GM12872 (cell line): ENCODE results near the gene TRPV3.
A peak's percentile ranks its signal among the peaks of the same experiment; 100 is the strongest.

Experiments
- TF ChIP-seq, protein P1 (sequence below): IDR thresholded peaks from 3 replicates; pipeline ENCODE4 v1.5.1; 2011; ENCODE audit warnings: low read depth, mild to moderate bottlenecking, low read length, moderate library complexity; ENCODE audit not compliant: insufficient read depth

TRPV3 gene

DNA sequence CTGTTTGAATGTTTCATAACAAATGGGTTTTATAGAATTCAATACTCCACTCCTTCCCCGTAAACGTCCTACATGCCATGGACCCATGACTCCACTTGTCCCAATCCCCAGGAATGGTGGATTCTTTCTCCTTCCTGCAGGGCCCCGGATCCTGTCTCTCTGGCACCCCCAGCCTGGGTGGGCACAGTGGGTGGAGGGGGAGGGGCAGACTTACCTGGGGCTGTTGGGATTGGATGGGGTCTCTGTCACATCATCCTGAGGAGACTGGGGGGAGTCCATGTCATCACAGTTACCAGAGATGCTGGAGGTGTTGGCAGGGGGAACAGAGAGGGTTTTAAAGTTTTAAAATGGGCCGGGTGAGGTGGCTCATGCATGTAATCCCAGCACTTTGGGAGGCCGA lies 13.2 kb downstream of the TRPV3 start:
- TF ChIP-seq, protein P1, sequence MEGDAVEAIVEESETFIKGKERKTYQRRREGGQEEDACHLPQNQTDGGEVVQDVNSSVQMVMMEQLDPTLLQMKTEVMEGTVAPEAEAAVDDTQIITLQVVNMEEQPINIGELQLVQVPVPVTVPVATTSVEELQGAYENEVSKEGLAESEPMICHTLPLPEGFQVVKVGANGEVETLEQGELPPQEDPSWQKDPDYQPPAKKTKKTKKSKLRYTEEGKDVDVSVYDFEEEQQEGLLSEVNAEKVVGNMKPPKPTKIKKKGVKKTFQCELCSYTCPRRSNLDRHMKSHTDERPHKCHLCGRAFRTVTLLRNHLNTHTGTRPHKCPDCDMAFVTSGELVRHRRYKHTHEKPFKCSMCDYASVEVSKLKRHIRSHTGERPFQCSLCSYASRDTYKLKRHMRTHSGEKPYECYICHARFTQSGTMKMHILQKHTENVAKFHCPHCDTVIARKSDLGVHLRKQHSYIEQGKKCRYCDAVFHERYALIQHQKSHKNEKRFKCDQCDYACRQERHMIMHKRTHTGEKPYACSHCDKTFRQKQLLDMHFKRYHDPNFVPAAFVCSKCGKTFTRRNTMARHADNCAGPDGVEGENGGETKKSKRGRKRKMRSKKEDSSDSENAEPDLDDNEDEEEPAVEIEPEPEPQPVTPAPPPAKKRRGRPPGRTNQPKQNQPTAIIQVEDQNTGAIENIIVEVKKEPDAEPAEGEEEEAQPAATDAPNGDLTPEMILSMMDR, result no peak

DNA sequence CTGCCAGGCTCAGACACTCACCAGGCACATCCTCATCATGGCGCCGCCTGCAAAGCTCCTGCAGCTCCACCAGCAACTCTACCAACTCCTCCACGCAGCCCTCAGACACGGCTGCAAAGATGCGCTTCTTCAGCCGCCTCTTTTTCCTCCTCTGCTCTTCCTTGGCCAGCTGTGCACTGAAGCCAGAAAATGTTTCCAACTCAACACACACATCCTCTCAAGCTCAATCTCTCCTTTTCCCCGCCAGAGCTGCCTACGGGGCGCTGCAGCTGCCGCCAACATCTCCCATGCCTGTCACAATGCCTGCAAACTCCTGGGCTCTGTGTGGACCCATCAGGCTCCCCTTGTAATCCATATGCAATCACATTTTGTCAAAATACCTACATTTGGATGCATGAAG lies 14.2 kb downstream of the TRPV3 start:
- TF ChIP-seq, protein P1, result no peak

DNA sequence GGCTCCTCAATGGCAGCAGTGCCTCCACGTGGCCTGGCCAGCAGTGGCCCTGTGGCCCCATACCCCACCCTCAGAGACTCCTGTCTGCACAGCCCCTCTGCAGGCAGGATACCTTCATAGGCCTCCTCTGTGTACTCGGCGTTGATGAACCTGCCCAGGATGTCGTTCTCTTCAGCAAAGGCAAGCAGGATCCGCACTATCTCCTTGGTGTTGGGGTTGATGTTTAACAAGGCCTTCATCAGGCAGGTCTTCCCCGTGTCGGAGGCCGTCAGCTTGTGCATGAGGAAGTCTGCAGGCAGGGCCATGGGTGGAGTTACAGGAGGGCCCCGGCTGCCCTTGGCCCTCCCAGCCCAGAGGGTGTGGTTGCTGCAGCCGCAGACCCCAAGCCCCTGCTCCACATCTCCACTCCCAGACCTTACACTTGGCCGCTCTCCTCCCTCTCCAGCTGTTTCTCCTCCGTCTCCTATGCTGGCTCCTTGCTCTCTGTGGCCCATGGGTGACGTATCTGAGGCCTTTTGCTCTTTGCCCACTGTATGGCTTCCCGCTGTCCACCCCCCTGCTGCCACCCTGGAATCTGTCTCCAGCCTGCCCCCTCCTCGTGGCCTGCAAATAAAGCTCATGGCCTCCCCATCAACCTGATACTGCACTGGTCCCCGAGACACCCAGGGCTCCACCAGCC lies 15.1 kb downstream of the TRPV3 start:
- TF ChIP-seq, protein P1, result no peak

DNA sequence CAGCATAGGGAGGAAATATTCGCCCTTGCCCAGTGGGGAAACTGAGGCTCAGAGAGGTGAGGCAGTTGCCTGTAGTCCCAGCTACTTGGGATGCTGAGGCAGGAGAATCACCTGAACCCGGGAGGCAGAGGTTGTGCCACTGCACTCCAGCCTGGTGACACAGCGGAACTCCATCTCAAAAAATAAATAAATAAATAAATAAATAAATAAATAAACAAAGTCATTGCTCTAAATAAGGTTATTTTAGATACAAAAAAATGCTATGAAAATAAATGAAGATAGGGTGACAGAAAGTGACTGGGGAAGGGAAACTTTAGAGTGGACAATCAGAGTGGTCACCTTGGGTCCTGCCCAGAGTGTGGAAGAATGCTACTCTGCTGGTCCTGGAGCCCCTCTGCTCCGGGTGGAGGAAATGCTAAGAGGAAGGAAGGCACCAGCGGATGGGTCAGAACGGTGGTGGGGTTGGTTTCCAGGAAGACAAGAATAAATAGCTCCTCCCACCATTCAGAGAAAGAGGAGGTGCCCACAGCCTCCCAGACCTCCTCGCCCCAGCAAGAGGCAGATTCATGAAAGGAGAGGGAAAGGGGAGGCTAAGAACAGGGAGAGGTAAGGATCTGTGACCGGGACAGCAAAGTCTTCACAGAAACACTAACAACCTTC lies 17.6 kb downstream of the TRPV3 start:
- TF ChIP-seq, protein P1, result no peak

DNA sequence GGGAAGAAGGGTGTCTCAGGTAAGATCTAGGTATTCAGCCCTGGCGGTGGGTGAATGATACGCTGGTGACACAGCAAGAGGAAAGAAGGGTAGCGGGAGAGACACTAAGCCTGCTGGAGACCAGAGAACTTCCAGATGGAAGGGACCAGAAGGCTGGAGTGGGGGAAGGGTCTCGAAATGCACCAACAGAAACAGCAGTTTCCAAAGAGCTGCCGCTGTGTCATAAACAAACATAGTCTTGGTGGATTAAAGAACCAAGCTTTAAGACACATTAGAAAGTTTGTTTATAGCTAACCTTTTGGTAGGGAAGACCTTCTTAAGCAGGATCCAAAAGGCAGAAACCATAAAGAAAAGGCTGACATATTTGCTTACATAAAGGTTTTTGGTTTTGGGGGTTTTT lies 20.9 kb downstream of the TRPV3 start:
- TF ChIP-seq, protein P1, result no peak

DNA sequence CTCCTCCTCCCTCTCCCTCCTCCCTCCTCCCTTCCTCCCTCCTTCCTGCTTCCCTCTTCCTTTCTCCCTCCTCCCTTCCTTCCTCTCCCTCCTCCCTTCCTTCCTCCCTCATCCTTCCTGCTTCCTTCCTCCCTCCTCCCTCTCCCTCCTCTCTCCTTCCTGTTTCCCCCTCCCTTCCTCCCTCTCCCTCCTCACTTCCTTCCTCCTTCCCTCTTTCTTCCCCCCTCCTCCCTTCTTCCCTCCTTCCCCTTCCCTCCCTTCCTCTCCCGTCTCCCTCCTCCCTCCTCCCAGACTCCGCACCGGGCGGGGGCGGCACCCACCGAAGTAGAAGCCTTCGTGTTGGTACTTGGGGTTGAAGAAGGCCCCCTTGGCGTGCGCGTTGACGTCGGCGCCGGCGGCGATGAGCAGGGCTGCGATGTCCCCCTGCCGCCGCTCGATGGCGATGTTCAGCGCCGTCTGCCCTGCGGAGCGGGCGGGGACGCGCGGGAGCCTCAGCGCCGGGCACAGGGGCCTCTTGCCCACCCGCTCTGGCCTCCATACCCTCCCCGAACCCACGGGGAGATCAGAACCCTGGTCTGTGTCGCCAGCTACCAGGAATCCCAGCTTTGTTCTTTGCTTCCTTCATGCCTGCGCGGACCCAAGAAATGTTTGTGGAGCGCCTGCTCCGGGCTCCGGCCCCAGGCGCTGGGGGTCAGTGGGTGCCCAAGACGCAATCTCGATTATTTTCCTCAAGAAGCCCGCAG lies 22.2 kb downstream of the TRPV3 start:
- TF ChIP-seq, protein P1, result peak; percentile 72

DNA sequence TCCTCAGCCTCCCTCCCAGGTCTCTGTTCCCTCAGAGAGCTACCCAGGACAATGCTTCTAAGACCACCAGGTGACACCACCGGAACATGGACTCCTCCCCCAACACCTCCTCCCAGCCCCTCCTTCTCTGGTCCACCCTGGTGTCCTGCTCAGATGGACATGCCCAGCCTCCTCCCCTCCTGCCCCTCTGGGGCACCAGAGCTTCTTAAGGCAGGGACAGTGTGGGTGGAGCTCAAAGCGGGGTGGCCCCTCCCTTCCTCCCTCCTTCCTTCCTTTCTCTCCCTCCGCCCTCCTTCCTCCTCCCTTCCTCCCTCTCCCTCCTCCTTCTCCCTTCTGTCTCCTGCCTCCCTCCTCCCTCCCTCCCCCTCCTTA lies 22.7 kb downstream of the TRPV3 start:
- TF ChIP-seq, protein P1, result no peak
